Stimulated activated CD4-positive, alpha-beta T cell treated with anti-CD3 and anti-CD28 coated beads, Interleukin-1b, Interleukin-23, amount 100 ng/mL, for 24 hours (primary cell): Measurements from ENCODE around the gene HHIPL1.
"Not testable (repeated sequence)": the region's sequence is repeated elsewhere in the genome, so short reads cannot be mapped to it uniquely, and the experiment has no call there.

ENCODE experiments used
- DNase-seq, 4 experiments: peaks; one replicate each; pipeline ENCODE4 v3.0.0-alpha.2; 2020; ENCODE audit warnings: low read depth in 4 of 4, low spot score in 1 of 4

The HHIPL1 gene

GRCh38 chr14:99633141-99633540 is 11.8 kb upstream of the HHIPL1 start:
- no peak for DNase-seq

- DNase-seq: no peak
Measured at GRCh38 chr14:99633918-99634317, 11.0 kb upstream of the HHIPL1 start.

- DNase-seq: no peak
Measured at GRCh38 chr14:99634443-99634842, 10.5 kb upstream of the HHIPL1 start.

GRCh38 chr14:99635116-99635515 is 9.8 kb upstream of the HHIPL1 start:
- DNase-seq: no peak

GRCh38 chr14:99636487-99636886 is 8.4 kb upstream of the HHIPL1 start:
- DNase-seq: no peak

- DNase-seq: no peak
Measured at GRCh38 chr14:99637624-99638023, 7.3 kb upstream of the HHIPL1 start.

GRCh38 chr14:99642771-99643170 is 2.2 kb upstream of the HHIPL1 start:
- not testable (repeated sequence) for DNase-seq

GRCh38 chr14:99643343-99643742 is 1.6 kb upstream of the HHIPL1 start:
- no peak for DNase-seq

- no peak for DNase-seq
Measured at GRCh38 chr14:99644035-99644587, 818 bp upstream of the HHIPL1 start.

GRCh38 chr14:99645545-99646505 is 896 bp downstream of the HHIPL1 start:
- no peak for DNase-seq

- no peak for DNase-seq
Measured at GRCh38 chr14:99647411-99647810, 2.5 kb downstream of the HHIPL1 start.

GRCh38 chr14:99648027-99648784 is 3.3 kb downstream of the HHIPL1 start:
- no peak for DNase-seq

- DNase-seq: no peak
Measured at GRCh38 chr14:99649219-99649618, 4.3 kb downstream of the HHIPL1 start.

- DNase-seq: no peak
Measured at GRCh38 chr14:99649643-99650042, 4.7 kb downstream of the HHIPL1 start.

GRCh38 chr14:99650189-99650588 is 5.3 kb downstream of the HHIPL1 start:
- DNase-seq: no peak

GRCh38 chr14:99651953-99652746 is 7.2 kb downstream of the HHIPL1 start:
- DNase-seq: no peak

GRCh38 chr14:99654235-99654985 is 9.5 kb downstream of the HHIPL1 start:
- DNase-seq: no peak

- DNase-seq: no peak
Measured at GRCh38 chr14:99655521-99655920, 10.6 kb downstream of the HHIPL1 start.

- DNase-seq: no peak
Measured at GRCh38 chr14:99656171-99656570, 11.2 kb downstream of the HHIPL1 start.

GRCh38 chr14:99657645-99658155 is 12.8 kb downstream of the HHIPL1 start:
- no peak for DNase-seq
